H1 (cell line): Measurements from ENCODE around the gene PPP2R3A. TPM values are rescaled to one million over a fixed set of nuclear protein-coding genes. Genes with fewer than 3 reads are reported as not detected.

Experiments
- CTCF ChIA-PET: fragments of 300-600 bp; sonication (Branson Sonifier 250); formaldehyde crosslinking; loops from one replicate; lab custom pipeline; 2021; ENCODE audit not compliant: partially characterized antibody; lab: Charles Lee
- POLR2A ChIA-PET: fragments of 300-600 bp; sonication (Branson Sonifier 250); formaldehyde crosslinking; loops from one replicate; lab custom pipeline; 2021; ENCODE audit warnings: inconsistent platforms; ENCODE audit not compliant: partially characterized antibody; lab: Charles Lee
- DNase-seq, 2 experiments: peaks; one replicate each; pipeline versions ENCODE4 v3.0.0 to v3.0.0-alpha.2; 2010 to 2022; ENCODE audit warnings: low spot score in 2 of 2, low read depth in 1 of 2, mixed read lengths in 1 of 2
- FAIRE-seq: peaks from 2 replicates; lab custom pipeline; 2011; peaks lifted over from hg19 to GRCh38; lab: Jason Lieb, UNC
- H2AFZ ChIP-seq: 2 replicates; pipeline ENCODE4 v1.8.1; 2012; ENCODE audit warnings: low read length, inconsistent platforms
- H2AK5ac ChIP-seq: 2 replicates; pipeline ENCODE4 v1.6.1; 2013; ENCODE audit warnings: low read depth, low read length
- H2BK120ac ChIP-seq: replicated peaks from 2 replicates; pipeline ENCODE3; 2013; ENCODE audit warnings: low read depth, low read length, inconsistent platforms
- H2BK12ac ChIP-seq: 2 replicates; pipeline ENCODE4 v1.6.1; 2013; ENCODE audit warnings: low read depth, low read length
- H2BK15ac ChIP-seq: 2 replicates; pipeline ENCODE4 v1.6.1; 2013; ENCODE audit warnings: low read length
- H2BK20ac ChIP-seq: 2 replicates; pipeline ENCODE4 v1.6.1; 2013; ENCODE audit warnings: low read length
- H2BK5ac ChIP-seq: 2 replicates; pipeline ENCODE4 v1.6.1; 2013; ENCODE audit warnings: low read depth, low read length
- H3K14ac ChIP-seq: 2 replicates; pipeline ENCODE4 v1.6.1; 2013; ENCODE audit warnings: inconsistent platforms; ENCODE audit not compliant: insufficient read length
- H3K18ac ChIP-seq: 2 replicates; pipeline ENCODE4 v1.6.1; 2013; ENCODE audit warnings: low read length; ENCODE audit errors: extremely low read depth
- H3K23ac ChIP-seq: 2 replicates; pipeline ENCODE4 v1.6.1; 2013; ENCODE audit warnings: inconsistent platforms; ENCODE audit not compliant: insufficient read length
- H3K23me2 ChIP-seq: 2 replicates; pipeline ENCODE4 v1.6.1; 2013; ENCODE audit warnings: low read depth, low read length
- H3K27ac ChIP-seq: 2 replicates; pipeline ENCODE4 v1.6.1; 2011; ENCODE audit warnings: low read depth, low read length, inconsistent platforms
- H3K27me3 ChIP-seq, 4 experiments: replicated peaks in 1 of 4; 1 replicate in 1 of 4; 2 replicates in 3 of 4; pipeline versions ENCODE4 v1.6.1 to v1.8.1; 2011 to 2013; ENCODE audit warnings: low read length in 3 of 4, mild to moderate bottlenecking in 3 of 4, inconsistent platforms in 2 of 4, mixed read lengths in 2 of 4, moderate library complexity in 1 of 4; ENCODE audit not compliant: control insufficient read depth in 3 of 4, insufficient read depth in 3 of 4; ENCODE audit errors: extremely low read depth in 1 of 4
- H3K36me3 ChIP-seq, 4 experiments: 2 replicates each; pipeline versions ENCODE4 v1.6.1 to v1.8.1; 2011 to 2013; ENCODE audit warnings: mild to moderate bottlenecking in 4 of 4, low read length in 3 of 4, moderate library complexity in 2 of 4, control low read depth in 1 of 4, inconsistent platforms in 1 of 4; ENCODE audit not compliant: insufficient read depth in 4 of 4, control insufficient read depth in 2 of 4
- H3K4ac ChIP-seq: replicated peaks from 2 replicates; pipeline ENCODE3; 2013; ENCODE audit warnings: low read length, low read depth, mixed read lengths, inconsistent platforms; ENCODE audit not compliant: insufficient read length
- H3K4me1 ChIP-seq, 4 experiments: replicated peaks in 1 of 4; 1 replicate in 1 of 4; 2 replicates in 3 of 4; pipeline versions ENCODE4 v1.6.1 to v1.8.1; 2011 to 2013; ENCODE audit warnings: low read length in 3 of 4, inconsistent platforms in 2 of 4, mixed read lengths in 1 of 4; ENCODE audit not compliant: insufficient read depth in 4 of 4, control insufficient read depth in 3 of 4
- H3K4me2 ChIP-seq, 2 experiments: 2 replicates each; pipeline versions ENCODE4 v1.6.1 to v1.8.1; 2011 to 2013; ENCODE audit warnings: low read depth in 2 of 2, low read length in 2 of 2, control low read depth in 1 of 2, inconsistent platforms in 1 of 2, mild to moderate bottlenecking in 1 of 2; ENCODE audit not compliant: insufficient read depth in 1 of 2
- H3K4me3 ChIP-seq, 4 experiments: fragments of 200-600, 300-600 bp in 1 of 4; sonication (generic), shearing (Covaris generic), sonication (Bioruptor Twin) in 1 of 4; 2 replicates each; pipeline versions ENCODE4 v1.5.1 to v1.8.1; 2011 to 2016; ENCODE audit warnings: low read length in 4 of 4, low read depth in 3 of 4, control low read depth in 2 of 4, inconsistent platforms in 2 of 4, mild to moderate bottlenecking in 2 of 4, mixed read lengths in 1 of 4, moderate library complexity in 1 of 4; ENCODE audit not compliant: insufficient read depth in 2 of 4; ENCODE audit errors: extremely low read depth in 1 of 4
- H3K56ac ChIP-seq: replicated peaks from 2 replicates; pipeline ENCODE3; 2013; ENCODE audit warnings: low read depth, mild to moderate bottlenecking, mixed read lengths, low read length, inconsistent platforms; ENCODE audit not compliant: insufficient read length
- H3K79me1 ChIP-seq: 2 replicates; pipeline ENCODE4 v1.6.1; 2013; ENCODE audit warnings: low read depth, low read length, control low read depth
- H3K79me2 ChIP-seq, 2 experiments: 2 replicates each; pipeline versions ENCODE4 v1.6.1 to v1.8.1; 2012 to 2013; ENCODE audit warnings: low read length in 2 of 2, mild to moderate bottlenecking in 2 of 2, inconsistent platforms in 1 of 2; ENCODE audit not compliant: insufficient read depth in 2 of 2, control insufficient read depth in 1 of 2
- H3K9ac ChIP-seq, 4 experiments: replicated peaks in 1 of 4; 1 replicate in 1 of 4; 2 replicates in 3 of 4; pipeline versions ENCODE4 v1.6.1 to v1.8.1; 2011 to 2013; ENCODE audit warnings: low read depth in 3 of 4, low read length in 3 of 4, control low read depth in 2 of 4, mild to moderate bottlenecking in 2 of 4, moderate library complexity in 2 of 4, inconsistent platforms in 1 of 4; ENCODE audit errors: extremely low read depth in 1 of 4
- H3K9me3 ChIP-seq, 2 experiments: 2 replicates each; pipeline versions ENCODE4 v1.6.1 to v1.8.1; 2012 to 2013; ENCODE audit warnings: mild to moderate bottlenecking in 2 of 2, moderate library complexity in 2 of 2, control low read depth in 1 of 2, inconsistent platforms in 1 of 2, low read depth in 1 of 2, low read length in 1 of 2, mixed read lengths in 1 of 2; ENCODE audit not compliant: insufficient read depth in 2 of 2
- H4K20me1 ChIP-seq, 2 experiments: replicated peaks in 1 of 2; 2 replicates each; pipeline versions ENCODE3 to v1.8.1; 2011 to 2013; ENCODE audit warnings: inconsistent platforms in 2 of 2, low read length in 2 of 2, mild to moderate bottlenecking in 1 of 2; ENCODE audit not compliant: insufficient read depth in 2 of 2, control insufficient read depth in 1 of 2
- H4K5ac ChIP-seq: 2 replicates; pipeline ENCODE4 v1.6.1; 2013; ENCODE audit warnings: low read length, low read depth, mixed read lengths, inconsistent platforms; ENCODE audit not compliant: insufficient read length
- H4K8ac ChIP-seq: 2 replicates; pipeline ENCODE4 v1.8.0; 2013; ENCODE audit warnings: mild to moderate bottlenecking, moderate library complexity, low read length, inconsistent platforms; ENCODE audit not compliant: insufficient read depth; ENCODE audit errors: extremely low read depth
- H4K91ac ChIP-seq: replicated peaks from 2 replicates; pipeline ENCODE3; 2013; ENCODE audit warnings: low read length, mixed read lengths, inconsistent platforms; ENCODE audit not compliant: insufficient read length
- ASH2L ChIP-seq: fragments of 200-600, 300-600 bp; sonication (generic); IDR thresholded peaks from one replicate; pipeline ENCODE4 v1.7.1; 2017; ENCODE audit warnings: low read length
- E2F6 ChIP-seq: IDR thresholded peaks from 2 replicates; pipeline ENCODE4 v1.6.1; 2012; ENCODE audit warnings: inconsistent platforms
- GTF2F1 ChIP-seq: IDR thresholded peaks from 2 replicates; pipeline ENCODE4 v1.6.1; 2012; ENCODE audit warnings: low read depth, low read length, improper control_type of control experiment, borderline replicate concordance
- HDAC6 ChIP-seq: IDR thresholded peaks from one replicate; pipeline ENCODE4 v1.7.1; 2012; ENCODE audit warnings: low read depth, mild to moderate bottlenecking, inconsistent platforms, low read length, moderate library complexity
- JUND ChIP-seq: IDR thresholded peaks from 2 replicates; pipeline ENCODE4 v1.6.1; 2011; ENCODE audit warnings: mild to moderate bottlenecking, improper control_type of control experiment, low read length
- KDM1A ChIP-seq: fragments of 200-600, 300-600 bp; sonication (generic); IDR thresholded peaks from 2 replicates; pipeline ENCODE4 v1.7.1; 2016; ENCODE audit warnings: mild to moderate bottlenecking, low read length, borderline replicate concordance
- PHF8 ChIP-seq: fragments of 200-600 bp; sonication (generic); conservative IDR thresholded peaks from 2 replicates; pipeline ENCODE4 v1.7.1; 2012; ENCODE audit warnings: low read depth, mild to moderate bottlenecking, inconsistent platforms, low read length, moderate library complexity
- SP1 ChIP-seq: IDR thresholded peaks from 2 replicates; pipeline ENCODE4 v1.6.1; 2011; ENCODE audit warnings: low read depth, low read length
- SP4 ChIP-seq: IDR thresholded peaks from 2 replicates; pipeline ENCODE4 v1.6.1; 2012; ENCODE audit warnings: low read length, inconsistent platforms
- SUZ12 ChIP-seq: fragments of 200-600 bp; sonication (generic); IDR thresholded peaks from 2 replicates; pipeline ENCODE4 v1.6.1; 2012; ENCODE audit warnings: mild to moderate bottlenecking, inconsistent platforms, low read length, moderate library complexity, mixed read lengths
- TAF7 ChIP-seq: optimal IDR thresholded peaks from 2 replicates; pipeline ENCODE3; 2011; ENCODE audit warnings: low read depth, mild to moderate bottlenecking, inconsistent platforms, low read length, moderate library complexity, borderline replicate concordance
- USF2 ChIP-seq: IDR thresholded peaks from 2 replicates; pipeline ENCODE4 v1.6.1; 2011; ENCODE audit warnings: low read length, improper control_type of control experiment
- WGBS, 2 experiments: shearing (Covaris generic) in 1 of 2; methylation state at CpG; one replicate each; pipeline versions ENCODE4 v1.1.6 to v1.1.7; 2013 to 2015; ENCODE audit warnings: low lambda C conversion rate in 2 of 2, mixed read lengths in 2 of 2, inconsistent platforms in 1 of 2, low coverage in 1 of 2, missing lambda C conversion rate in 1 of 2; ENCODE audit not compliant: insufficient replicate concordance in 2 of 2, insufficient coverage in 1 of 2, insufficient read length in 1 of 2; ENCODE audit errors: extremely low coverage in 1 of 2, missing lambda C conversion rate in 1 of 2; 5-methylcytosine and 5-hydroxymethylcytosine counted together
- polyA plus RNA-seq, 7 experiments: library from polyadenylated mRNA; depleted of rRNA in 3 of 7; stranded (reverse) in 5 of 7; unstranded in 2 of 7; fragments of >200 nt in 5 of 7; fragments of 200-250 nt in 2 of 7; gene quantifications; 1 replicate in 5 of 7; 2 replicates in 1 of 7; 4 replicates in 1 of 7; pipeline versions ENCODE4 v1.2.1 to v1.2.3, GENCODE V29; 2011 to 2013; ENCODE audit warnings: missing spikeins in 2 of 7, mixed read lengths in 2 of 7
- total RNA-seq: library from RNA; stranded (reverse); fragmentation: NEBNext Ultra II Directional; extraction: Animal tissue kit (Norgen Biotek cat#: 25700); gene quantifications from 2 replicates; pipeline ENCODE4 v1.2.1, GENCODE V29; 2021

Gene PPP2R3A
- total and polyA plus RNA-seq, 2 of the 8 experiments (the other 6 are each of a cell fraction or from before 2014, with no cell fraction given), result 4.1 to 15.2 TPM

DNA sequence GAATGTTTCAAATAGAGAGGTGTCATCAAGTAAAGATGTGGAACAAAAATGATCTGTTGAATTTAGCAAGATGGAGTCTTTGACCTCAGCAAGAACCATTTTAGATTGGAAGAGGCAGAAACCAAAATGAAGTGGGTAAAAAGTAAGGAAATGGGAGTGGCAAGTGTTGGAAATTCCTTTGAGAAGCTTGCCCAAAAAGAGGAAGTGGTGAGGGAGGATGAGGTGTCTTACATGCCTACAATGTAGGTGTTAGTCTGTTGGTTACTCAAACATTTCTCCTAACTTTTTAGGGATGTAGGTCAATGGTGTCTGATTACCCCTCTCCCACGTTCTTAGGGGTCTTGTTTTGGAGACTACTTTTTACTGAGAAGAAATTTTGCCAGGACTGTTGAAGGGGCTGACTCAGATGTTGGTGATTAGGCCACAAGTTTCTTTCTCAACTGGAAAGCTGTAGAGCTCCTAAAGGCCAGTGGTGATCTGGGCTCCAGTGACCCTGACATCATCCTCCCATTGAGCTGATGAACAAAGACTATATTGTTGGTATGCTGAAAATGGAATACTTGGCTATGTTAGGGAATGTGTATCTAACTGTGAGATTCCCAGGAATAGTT is 5.1 kb downstream of the PPP2R3A start:
- Histone ChIP-seq H2BK5ac (no peak overlapping the region), H3K14ac (no peak overlapping the region), H2BK15ac (no peak overlapping the region), H3K36me3 (no peaks in the 10 kb centered on the region; a peak in 1 of 8 replicates), H3K23me2 (peaks cover 4% of the 10 kb centered on the region; the same call in 1 of the 2 replicates), H3K4me2 (no peak overlapping the region), H3K79me1 (0 out of 2 replicates have a peak, but pooled peaks cover 3% of the 10 kb centered on the region), H3K9me3 (no peaks in the 10 kb centered on the region), H3K27me3 (no peaks in the 10 kb centered on the region), H4K91ac (no peak overlapping the region), H2BK12ac (no peak overlapping the region), H3K27ac (no peak overlapping the region), H4K5ac (no peak overlapping the region), H2AFZ (no peak overlapping the region), H3K79me2 (peaks cover 0 to 83% of the 10 kb centered on the region in 2 experiments; a peak in 3 of 4 replicates), H2BK20ac (no peak overlapping the region), H3K56ac (no peak overlapping the region), H2BK120ac (no peak overlapping the region), H3K18ac (no peak overlapping the region), H4K8ac (no peak overlapping the region), H3K9ac (no peak overlapping the region), H3K23ac (no peak overlapping the region), H3K4me1 (peaks cover 7 to 16% (median 10%) of the 10 kb centered on the region in 4 experiments; a peak in 5 of 7 replicates), H3K4me3 (no peak overlapping the region), H2AK5ac (no peak overlapping the region), H4K20me1 (peaks cover 0 to 2% of the 10 kb centered on the region in 2 experiments), H3K4ac (no peak overlapping the region)
- FAIRE-seq (no peak), DNase-seq (no peak)
- CTCF ChIA-PET, result interaction anchor here (1.1 kb wide), 1 partner anchor 47 kb away, joined by 3 read pairs; no protein-coding TSS in a partner anchor
- WGBS, 2 experiments, result 100% methylated on average over 1 of the region's 1 CpG; no CpG with 5 or more reads in 1 of the 2 experiments
- POLR2A ChIA-PET, result interaction anchor here (0.8 kb wide), 1 partner anchor 33 kb away, joined by 3 read pairs; no protein-coding TSS in a partner anchor
- TF ChIP-seq HDAC6 (no peak), GTF2F1 (no peak), SP4 (no peak), KDM1A (no peak), PHF8 (no peak), E2F6 (no peak), TAF7 (no peak), JUND (no peak), SP1 (no peak), ASH2L (no peak), SUZ12 (no peak), USF2 (no peak)
